A549 (cell line): ENCODE results near the gene SORCS2. TPM values are rescaled to one million over a fixed set of nuclear protein-coding genes. Genes with fewer than 3 reads are reported as not detected.

Experiments used
- ATAC-seq, 2 experiments: fragments of 200-7000 bp in 1 of 2; fragments of >200 bp in 1 of 2; cut with Nextera tagmentation in 1 of 2; cut with Tn5 transposase in 1 of 2; 3 replicates each; pipeline versions ENCODE4 v1.8.0 to v1.9.1; 2018 to 2020; ENCODE audit warnings: mild to moderate bottlenecking in 1 of 2, moderate library complexity in 1 of 2
- CTCF ChIA-PET: fragments of 300-600 bp; sonication (Branson Sonifier 250); formaldehyde crosslinking; extraction: SDS; loops from one replicate; lab custom pipeline; 2021; ENCODE audit warnings: antibody characterized with exemption, inconsistent platforms; lab: Yijun Ruan, JAX
- POLR2A ChIA-PET: fragments of 350-600 bp; formaldehyde crosslinking; extraction: SDS; loops from one replicate; lab custom pipeline; 2021; ENCODE audit warnings: antibody characterized with exemption, inconsistent platforms; lab: Yijun Ruan, JAX
- DNase-seq, 2 experiments: peaks; one replicate each; pipeline versions ENCODE4 v3.0.0 to v3.0.0-alpha.2; 2011 to 2016; ENCODE audit warnings: low read depth in 1 of 2, low spot score in 1 of 2
- FAIRE-seq: peaks from 2 replicates; lab custom pipeline; 2011; peaks lifted over from hg19 to GRCh38; lab: Jason Lieb, UNC
- H3K27ac ChIP-seq, 2 experiments: fragments of >200 bp; sonication (Bioruptor Twin); formaldehyde crosslinking; 3 replicates each; pipeline ENCODE4 v1.5.1; 2016 to 2017
- H3K4me1 ChIP-seq: fragments of >200 bp; sonication (Bioruptor Twin); formaldehyde crosslinking; 3 replicates; pipeline ENCODE4 v1.6.1; 2016
- H3K4me2 ChIP-seq: fragments of >200 bp; sonication (Bioruptor Twin); formaldehyde crosslinking; 3 replicates; pipeline ENCODE4 v1.6.1; 2016
- H3K4me3 ChIP-seq: fragments of >200 bp; sonication (Bioruptor Twin); formaldehyde crosslinking; 3 replicates; pipeline ENCODE4 v1.5.1; 2016
- H3K9me3 ChIP-seq: fragments of >200 bp; sonication (Bioruptor Twin); formaldehyde crosslinking; 3 replicates; pipeline ENCODE4 v1.6.1; 2016
- ATOH8 ChIP-seq: fragments of 250-450 bp; sonication (Bioruptor Pico); IDR thresholded peaks from 2 replicates; pipeline ENCODE4 v1.5.0; 2020; ENCODE audit warnings: low read depth, mild to moderate bottlenecking, moderate library complexity
- CBX2 ChIP-seq: fragments of 200-600 bp; sonication (generic); IDR thresholded peaks from 2 replicates; pipeline ENCODE4 v1.6.1; 2016; ENCODE audit warnings: low read depth, mild to moderate bottlenecking, borderline replicate concordance
- CTCF ChIP-seq: fragments of >200 bp; sonication (Bioruptor Twin); formaldehyde crosslinking; IDR thresholded peaks from 3 replicates; pipeline ENCODE4 v1.5.1; 2016
- E2F6 ChIP-seq: IDR thresholded peaks from 2 replicates; pipeline ENCODE4 v1.6.1; 2012; ENCODE audit warnings: low read depth, borderline replicate concordance
- ELK1 ChIP-seq: fragments of 150-350 bp; IDR thresholded peaks from 2 replicates; pipeline ENCODE4 v1.6.1; 2014; ENCODE audit warnings: low read depth, mild to moderate bottlenecking, low read length
- EP300 ChIP-seq, 2 experiments: fragments of >200 bp; sonication (Bioruptor Twin); formaldehyde crosslinking; IDR thresholded peaks; 2 replicates in 1 of 2; 3 replicates in 1 of 2; pipeline ENCODE4 v1.6.1; 2016 to 2017
- HOXB13 ChIP-seq: fragments of 250-450 bp; sonication (Bioruptor Pico); IDR thresholded peaks from 2 replicates; pipeline ENCODE4 v1.5.0; 2020; ENCODE audit warnings: low read depth, mild to moderate bottlenecking, moderate library complexity
- KDM5A ChIP-seq: fragments of 200-600 bp; sonication (generic); IDR thresholded peaks from 2 replicates; pipeline ENCODE4 v1.6.1; 2016; ENCODE audit warnings: antibody characterized with exemption, mild to moderate bottlenecking
- MAFK ChIP-seq: fragments of 450-650 bp; IDR thresholded peaks from 2 replicates; pipeline ENCODE4 v1.6.1; 2014; ENCODE audit not compliant: partially characterized antibody
- MYC ChIP-seq: IDR thresholded peaks from 2 replicates; pipeline ENCODE4 v1.6.1; 2012; ENCODE audit warnings: mild to moderate bottlenecking, inconsistent platforms, low read length, improper control_type of control experiment, borderline replicate concordance
- NFE2L2 ChIP-seq: fragments of 150-350 bp; conservative IDR thresholded peaks from 2 replicates; pipeline ENCODE4 v1.6.1; 2014; ENCODE audit warnings: low read length
- PHF8 ChIP-seq: fragments of 200-600 bp; sonication (generic); IDR thresholded peaks from 2 replicates; pipeline ENCODE4 v1.6.1; 2016; ENCODE audit warnings: low read depth, mild to moderate bottlenecking, antibody characterized with exemption, moderate library complexity, borderline replicate concordance
- POLR2AphosphoS2 ChIP-seq: conservative IDR thresholded peaks from 2 replicates; pipeline ENCODE4 v1.6.1; 2012; ENCODE audit warnings: low read length, improper control_type of control experiment, inconsistent platforms
- RARB ChIP-seq: fragments of 250-450 bp; sonication (Bioruptor Pico); IDR thresholded peaks from 2 replicates; pipeline ENCODE4 v1.8.0; 2021; ENCODE audit warnings: mild to moderate bottlenecking, moderate library complexity
- REST ChIP-seq: fragments of 200-600 bp; sonication (generic); IDR thresholded peaks from 2 replicates; pipeline ENCODE4 v1.6.1; 2016; ENCODE audit warnings: antibody characterized with exemption, mild to moderate bottlenecking, moderate library complexity
- RNF2 ChIP-seq: fragments of 200-600 bp; sonication (generic); IDR thresholded peaks from 2 replicates; pipeline ENCODE4 v1.6.1; 2016; ENCODE audit warnings: low read depth, mild to moderate bottlenecking, antibody characterized with exemption, moderate library complexity, borderline replicate concordance
- SREBF2 ChIP-seq: fragments of 450-650 bp; IDR thresholded peaks from 2 replicates; pipeline ENCODE4 v1.6.1; 2014; ENCODE audit warnings: mild to moderate bottlenecking, moderate library complexity
- TFCP2L1 ChIP-seq: fragments of 250-450 bp; sonication (Bioruptor Pico); IDR thresholded peaks from 2 replicates; pipeline ENCODE4 v1.5.0; 2021; ENCODE audit warnings: mild to moderate bottlenecking
- ZC3H11A ChIP-seq: fragments of 450-650 bp; IDR thresholded peaks from 2 replicates; pipeline ENCODE4 v1.6.1; 2014; ENCODE audit warnings: antibody characterized with exemption, mild to moderate bottlenecking
- ZFP36 ChIP-seq: fragments of 450-650 bp; IDR thresholded peaks from 2 replicates; pipeline ENCODE4 v1.6.1; 2014; ENCODE audit warnings: borderline replicate concordance; ENCODE audit not compliant: partially characterized antibody
- WGBS: methylation state at CpG from one replicate; pipeline ENCODE4 v1.1.6; 2017; ENCODE audit errors: missing lambda C conversion rate; 5-methylcytosine and 5-hydroxymethylcytosine counted together
- polyA plus RNA-seq, 4 experiments: library from polyadenylated mRNA; depleted of rRNA in 3 of 4; stranded (reverse); fragments of >200 nt; fragmentation: RNase III in 1 of 4; extraction: RNeasy Plus Mini Kit Qiagen cat#74134 plus additional on column Dnase treatment in 1 of 4; gene quantifications; 2 replicates in 3 of 4; 3 replicates in 1 of 4; pipeline ENCODE4 v1.2.3, GENCODE V29; 2011 to 2017

The SORCS2 gene
- polyA plus RNA-seq, 2 of the 4 experiments (the other 2 are of a cell fraction): 1.4 to 4.6 TPM

- no peak for TF ChIP-seq SREBF2
- TF ChIP-seq HOXB13 (CRISPR knock-in tag): no peak
- no peak for TF ChIP-seq NFE2L2
- TF ChIP-seq KDM5A: no peak
- TF ChIP-seq MYC: no peak
- no peak for TF ChIP-seq PHF8
- no peak for TF ChIP-seq E2F6
- TF ChIP-seq RNF2: no peak
- TF ChIP-seq EP300 (IDR thresholded peaks at IDR 0.05): no peak
- TF ChIP-seq POLR2AphosphoS2: no peak
- TF ChIP-seq MAFK: no peak
These were observed 118.9 kb downstream of the SORCS2 start (continued) for GRCh38 chr4:7311205-7311604.

GRCh38 chr4:7312691-7313090, 120.4 kb downstream of the SORCS2 start:
- ChIA-PET CTCF (interaction anchor here (0.8 to 1.0 kb wide), 2 partner anchors 70 to 119 kb away, joined by 3 to 4 read pairs; no protein-coding TSS in a partner anchor), POLR2A (no interaction called here)
- Histone ChIP-seq H3K4me1 (no peaks in the 10 kb centered on the region), H3K4me2 (no peak overlapping the region), H3K9me3 (no peaks in the 10 kb centered on the region), H3K4me3 (no peak overlapping the region), H3K27ac (no peak overlapping the region)
- ATAC-seq (no peak), DNase-seq (no peak), FAIRE-seq (no peak)
- WGBS: 100% methylated on average over 2 of the region's 7 CpGs
- no peak for TF ChIP-seq REST
- TF ChIP-seq RARB (CRISPR knock-in tag): no peak
- TF ChIP-seq ATOH8: no peak
- no peak for TF ChIP-seq CTCF
- TF ChIP-seq KDM5A: no peak
- no peak for TF ChIP-seq ZC3H11A
- TF ChIP-seq ZFP36: no peak
- no peak for TF ChIP-seq HOXB13 (CRISPR knock-in tag)
- no peak for TF ChIP-seq POLR2AphosphoS2
- TF ChIP-seq CBX2: no peak
- no peak for TF ChIP-seq PHF8
- no peak for TF ChIP-seq ELK1
- no peak for TF ChIP-seq TFCP2L1 (CRISPR knock-in tag)
- TF ChIP-seq MYC: no peak
